Middle frontal gyrus (tissue), 1 donor: ENCODE results near the gene LINC00632.

ENCODE experiments used
- DNase-seq: peaks from one replicate; pipeline ENCODE4 v3.0.0-alpha.2; 2015; ENCODE audit warnings: low spot score; ENCODE audit errors: extremely low spot score

The LINC00632 gene

DNA sequence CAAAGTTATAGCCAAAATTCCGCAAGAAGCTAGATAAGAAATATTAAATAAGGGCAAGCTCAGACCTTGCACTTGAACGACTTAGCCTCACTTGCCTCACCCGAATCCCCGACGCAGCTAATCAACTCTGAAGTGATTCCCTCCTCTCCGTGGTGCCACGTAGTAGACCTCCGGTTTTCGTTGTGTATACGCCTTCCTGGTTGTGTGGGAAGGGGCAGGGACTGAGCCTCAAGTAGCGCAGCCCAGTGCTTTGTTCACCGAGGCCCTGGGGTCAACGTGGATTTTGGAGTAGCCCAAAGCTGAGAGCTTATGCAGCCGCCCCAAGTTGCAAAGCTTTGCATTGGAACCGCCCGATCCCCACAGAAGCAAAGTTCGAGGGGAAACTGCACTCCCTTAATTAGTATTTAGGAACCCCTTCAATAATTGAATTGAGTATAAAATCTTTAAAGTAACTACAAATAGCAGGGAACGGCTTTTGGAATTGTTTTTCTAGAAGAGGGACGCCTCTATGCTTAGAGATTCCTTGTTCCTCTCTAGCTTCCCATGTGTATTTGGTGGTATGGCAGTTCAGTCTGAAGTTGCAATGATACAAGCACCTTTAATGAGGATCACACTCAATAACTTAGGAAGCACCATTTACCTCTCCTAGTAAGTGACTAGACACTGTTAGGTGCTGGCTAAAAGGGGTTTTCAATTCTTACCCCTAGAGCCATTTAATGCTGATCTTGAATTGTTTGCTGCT lies 55.7 kb downstream of the LINC00632 start:
- no peak for DNase-seq

DNA sequence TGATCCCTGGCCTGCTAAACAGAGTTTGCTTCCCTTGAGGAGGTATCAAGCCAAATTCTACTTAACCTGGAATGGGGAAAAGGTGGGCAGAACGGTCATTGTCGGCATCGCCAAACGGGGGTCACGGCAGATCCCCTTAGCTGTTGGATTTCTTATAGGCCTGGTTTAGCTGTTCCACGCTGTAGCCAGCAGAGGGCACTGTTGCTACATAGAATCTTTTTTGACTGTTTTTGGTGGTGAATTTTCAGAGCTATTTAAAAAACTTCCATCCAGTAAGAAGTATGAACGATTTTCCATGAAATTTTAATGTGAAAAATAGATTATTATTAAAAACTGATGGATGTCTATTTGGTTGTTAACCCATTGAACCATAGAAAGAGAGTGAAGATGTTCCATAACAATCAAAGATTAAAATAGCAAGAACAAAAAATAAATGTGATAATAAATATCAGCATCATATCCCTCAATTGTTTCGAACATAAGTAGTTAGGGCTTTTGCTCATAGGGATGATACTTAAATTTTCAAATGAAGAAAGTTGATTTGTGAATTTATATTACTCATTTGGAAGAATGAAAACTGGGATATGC lies 56.6 kb downstream of the LINC00632 start:
- peak; percentile 14 for DNase-seq

DNA sequence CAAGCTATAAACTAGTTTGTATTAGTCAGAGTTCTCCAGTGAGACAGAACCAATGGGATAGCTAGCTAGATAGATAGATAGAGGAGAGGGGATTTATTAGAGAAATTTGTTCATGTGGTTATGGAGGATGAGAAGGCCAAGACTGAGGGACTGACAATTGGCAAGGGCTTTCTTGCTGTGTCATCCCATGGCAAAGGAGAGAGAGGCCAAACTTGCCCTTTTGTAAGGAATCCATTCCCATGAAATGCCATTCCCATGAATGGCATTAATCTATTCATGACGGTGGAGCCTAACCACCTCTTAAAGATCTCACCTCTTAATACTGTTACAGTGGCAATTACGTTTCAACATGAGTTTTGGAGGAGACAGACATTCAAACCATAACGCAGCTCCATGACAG lies 58.1 kb downstream of the LINC00632 start:
- no peak for DNase-seq

DNA sequence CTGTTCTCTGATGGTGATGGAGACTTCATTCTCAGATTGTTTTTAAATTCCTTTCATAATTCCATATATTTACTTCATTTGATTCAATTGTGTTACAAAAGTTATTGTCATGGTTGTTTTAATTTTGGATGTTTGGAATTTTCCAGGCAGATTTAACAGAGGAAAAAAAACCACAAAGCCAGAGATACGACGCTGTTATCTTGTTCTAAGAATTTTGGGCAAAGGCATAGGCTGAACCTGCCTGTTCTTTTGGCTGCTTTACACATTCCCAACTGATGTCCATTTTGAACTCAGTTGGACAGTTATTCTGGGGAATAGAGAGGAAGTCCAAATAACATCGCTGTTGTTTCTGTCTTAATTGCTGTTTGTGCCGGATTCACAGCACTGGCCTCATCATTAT lies 65.7 kb downstream of the LINC00632 start:
- DNase-seq, result no peak

DNA sequence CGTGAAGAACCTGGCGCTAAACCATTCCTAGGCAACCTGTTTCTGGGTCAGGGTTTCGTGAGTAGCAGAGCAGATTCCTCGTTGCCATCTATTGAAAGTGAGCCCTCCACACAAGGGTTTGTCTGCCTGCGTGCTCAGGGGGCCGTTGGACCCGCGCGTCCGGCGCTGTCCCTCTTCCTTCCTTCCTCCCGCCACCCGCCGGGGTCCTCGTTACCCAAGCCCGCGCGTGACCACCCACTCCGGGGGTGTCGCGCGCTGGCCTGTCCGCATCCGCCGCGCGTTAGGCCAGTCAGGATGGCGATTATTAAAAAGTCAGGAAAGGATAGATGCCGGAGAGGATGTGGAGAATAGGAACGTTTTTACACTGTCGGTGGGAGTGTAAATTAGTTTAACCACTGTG lies 66.8 kb downstream of the LINC00632 start:
- DNase-seq, result no peak

DNA sequence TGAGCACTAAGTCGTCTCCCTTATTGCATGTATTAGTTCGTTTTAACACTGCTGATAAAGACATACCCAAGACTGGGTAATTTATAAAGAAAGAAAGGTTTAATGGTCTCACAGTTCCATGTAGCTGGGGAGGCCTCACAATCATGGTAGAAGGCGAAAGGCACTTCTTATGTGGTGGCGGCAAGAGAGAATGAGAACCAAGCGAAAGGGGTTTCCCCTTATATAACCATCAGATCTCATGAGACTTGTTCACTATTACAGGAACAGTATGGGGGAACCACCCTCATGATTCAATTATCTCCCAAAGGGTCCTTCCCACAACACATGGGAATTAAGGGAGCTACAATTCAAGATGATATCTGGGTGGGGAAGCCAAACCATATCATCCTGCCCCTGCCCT lies 85.1 kb downstream of the LINC00632 start:
- DNase-seq, result no peak

DNA sequence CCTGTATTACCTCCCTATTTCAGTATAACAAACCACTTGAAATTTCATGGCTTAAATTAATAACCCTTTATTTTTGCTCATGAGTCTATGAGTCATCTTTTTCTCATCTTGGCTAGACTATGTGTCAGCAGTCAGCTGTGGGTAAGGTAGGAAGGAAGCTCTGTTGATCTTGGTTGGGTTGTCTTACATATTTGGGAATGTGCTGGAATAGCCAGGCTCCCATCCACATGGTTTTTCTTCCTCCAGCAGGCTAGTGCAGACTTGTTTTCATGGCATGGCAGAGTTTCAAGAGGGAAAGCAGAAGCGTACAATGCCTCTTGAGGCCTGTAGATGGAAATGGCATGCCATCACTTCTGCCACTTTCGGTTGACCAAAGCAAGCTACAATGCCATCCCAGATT lies 89.7 kb downstream of the LINC00632 start:
- DNase-seq, result no peak

DNA sequence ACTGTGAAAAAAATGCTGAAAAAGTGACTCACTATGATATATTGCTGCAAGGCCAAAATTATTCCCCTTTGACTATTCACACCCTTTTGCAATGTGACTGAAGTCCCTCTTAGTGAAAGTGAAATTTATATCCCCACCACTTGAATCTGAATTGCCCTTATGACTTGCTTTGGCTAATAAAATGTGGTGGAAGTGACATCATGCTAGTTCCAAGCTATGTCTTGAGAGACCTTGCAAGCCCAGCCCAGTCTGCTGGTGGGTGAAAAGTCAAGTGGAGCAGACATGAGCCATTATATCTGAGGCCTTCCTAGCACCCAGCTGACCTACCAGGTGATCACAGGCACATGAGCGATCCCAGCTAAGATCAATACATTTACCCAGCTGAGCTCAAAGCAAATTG lies 94.7 kb downstream of the LINC00632 start:
- DNase-seq, result no peak

DNA sequence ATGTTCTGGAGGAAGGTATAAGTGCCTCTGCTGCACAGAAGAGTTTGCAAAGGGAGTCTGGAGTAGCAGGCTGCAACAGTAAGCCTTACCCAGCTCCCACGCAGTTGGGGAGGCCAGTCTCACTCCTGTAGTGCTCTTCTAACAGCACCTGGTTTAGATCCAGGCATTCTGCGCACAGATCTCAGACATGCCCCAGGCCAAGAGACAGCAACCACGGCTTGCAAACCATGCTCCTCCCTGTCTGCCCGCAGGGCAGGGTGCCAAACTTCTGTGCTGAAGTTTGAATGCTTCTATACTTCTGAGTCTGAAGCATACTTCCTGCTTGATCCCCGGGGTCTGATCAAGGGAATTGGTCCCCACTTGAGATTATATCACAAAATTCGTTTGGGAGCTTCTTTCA lies 106.3 kb downstream of the LINC00632 start:
- DNase-seq, result no peak

DNA sequence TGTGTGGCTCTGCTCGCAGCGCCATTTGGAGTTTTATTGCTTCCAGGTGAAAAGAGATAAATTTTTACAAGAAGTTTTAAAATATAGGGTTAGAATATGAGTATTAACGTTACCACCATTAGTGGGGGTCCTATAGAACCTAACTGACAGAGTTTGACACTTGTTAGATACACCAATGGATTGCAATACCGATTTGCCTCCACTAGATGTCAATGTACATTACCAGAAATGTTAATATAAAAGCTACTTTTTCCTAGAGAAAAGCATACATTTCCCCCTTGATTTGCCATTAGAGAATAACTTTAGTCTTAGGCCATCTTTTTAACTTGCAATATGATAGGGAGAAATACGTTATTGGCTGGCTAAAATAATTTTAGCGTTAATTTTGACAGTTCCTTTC lies 108.4 kb downstream of the LINC00632 start:
- no peak for DNase-seq

DNA sequence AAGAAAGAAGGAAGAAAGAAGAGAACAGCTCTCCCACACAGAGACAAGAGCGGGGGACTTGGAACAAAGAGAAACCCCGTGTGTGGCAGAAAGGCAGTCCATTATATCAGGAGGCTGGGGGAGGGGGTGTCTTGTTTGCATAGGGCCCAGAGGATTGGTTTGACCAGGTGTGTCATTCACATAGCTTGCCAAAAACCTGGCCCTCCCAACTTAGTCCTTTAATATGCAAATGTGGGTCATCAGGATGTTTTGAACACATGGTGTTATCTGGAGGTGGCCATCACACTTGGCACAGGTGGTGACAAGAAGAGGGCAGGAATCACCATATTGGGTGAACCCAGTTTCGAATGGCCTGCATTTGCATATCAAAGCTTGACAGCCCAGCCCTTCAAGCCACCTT lies 111.7 kb downstream of the LINC00632 start:
- DNase-seq, result no peak

DNA sequence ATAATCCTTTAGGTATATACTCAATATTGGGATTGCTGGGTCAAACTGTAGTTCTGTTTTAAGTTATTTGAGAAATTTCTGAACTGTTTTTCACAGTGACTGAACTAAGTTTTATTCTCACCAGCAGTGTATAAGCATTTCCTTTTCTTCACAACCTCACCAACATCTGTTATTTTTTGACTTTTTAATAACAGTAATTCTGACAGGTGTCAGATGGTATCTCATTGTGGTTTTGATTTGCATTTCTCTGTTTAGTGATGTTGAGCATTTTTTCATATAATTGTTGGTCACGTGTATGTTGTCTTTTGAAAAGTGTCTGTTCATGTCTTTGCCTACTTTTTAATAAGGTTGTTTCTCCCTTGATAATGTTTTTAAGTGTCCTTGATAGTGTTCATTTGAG lies 112.6 kb downstream of the LINC00632 start:
- no peak for DNase-seq

DNA sequence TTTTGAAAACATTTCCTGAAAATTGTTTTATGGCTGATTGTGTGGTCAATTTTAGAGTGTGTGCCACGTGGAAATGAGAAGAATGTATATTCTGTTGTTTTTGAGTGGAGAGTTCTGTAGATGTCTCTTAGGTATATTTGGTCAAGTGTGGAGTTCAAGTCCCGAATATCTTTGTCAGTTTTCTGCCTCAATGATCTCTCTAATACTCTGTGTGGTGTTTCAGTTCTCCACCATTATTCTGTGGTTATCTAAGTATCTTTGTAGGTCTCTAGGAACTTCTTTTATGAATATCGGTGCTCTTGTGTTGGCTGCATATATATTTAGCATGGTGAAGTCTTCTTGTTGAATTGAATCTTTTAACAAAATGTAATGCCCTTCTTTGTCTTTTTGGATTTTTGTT lies 113.3 kb downstream of the LINC00632 start:
- no peak for DNase-seq

DNA sequence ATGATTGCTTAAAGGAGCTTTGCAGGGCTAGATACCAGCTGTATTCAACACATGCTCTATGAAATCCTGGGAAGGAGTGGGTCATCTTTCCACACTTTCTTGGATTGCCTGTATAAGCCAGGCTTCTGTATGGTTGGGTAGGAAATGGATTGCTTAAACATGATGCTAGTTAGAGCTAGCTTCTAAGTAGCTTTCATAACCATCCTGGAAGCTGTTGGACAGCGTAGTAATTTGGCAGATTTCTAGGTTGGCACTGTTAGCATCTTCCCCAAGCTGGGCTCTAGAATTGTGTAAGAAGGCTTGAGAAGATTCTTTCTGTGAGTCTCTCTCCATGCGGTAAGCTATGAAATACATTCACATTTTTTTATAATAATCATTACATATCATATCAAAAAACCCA lies 127.3 kb downstream of the LINC00632 start:
- DNase-seq, result no peak
